Liver (tissue), 9 donors: ENCODE results near the gene LRWD1. TPM values are rescaled to one million over a fixed set of nuclear protein-coding genes. Genes with fewer than 3 reads are reported as not detected.

ENCODE experiments used
- DNase-seq: peaks from one replicate; pipeline ENCODE4 v3.0.0-alpha.2; 2017; ENCODE audit warnings: low spot score
- H3K27ac ChIP-seq, 2 donors: one replicate each; pipeline ENCODE4 v1.7.0; 2013; ENCODE audit warnings: inconsistent platforms in 2 of 2, low read length in 2 of 2, control low read depth in 1 of 2, low read depth in 1 of 2, mild to moderate bottlenecking in 1 of 2
- H3K27me3 ChIP-seq, 4 donors: one replicate each; pipeline versions ENCODE4 v1.6.1 to v1.7.0; 2013; ENCODE audit warnings: low read length in 3 of 4, inconsistent platforms in 1 of 4, mild to moderate bottlenecking in 1 of 4, moderate library complexity in 1 of 4; ENCODE audit not compliant: control insufficient read depth in 4 of 4, insufficient read depth in 4 of 4
- H3K36me3 ChIP-seq, 4 donors: one replicate each; pipeline versions ENCODE4 v1.6.1 to v1.7.0; 2013; ENCODE audit warnings: low read length in 3 of 4, mild to moderate bottlenecking in 3 of 4, low read depth in 1 of 4, moderate library complexity in 1 of 4; ENCODE audit not compliant: control insufficient read depth in 4 of 4, insufficient read depth in 3 of 4
- H3K4me1 ChIP-seq, 4 donors: one replicate each; pipeline versions ENCODE4 v1.6.1 to v1.7.0; 2013; ENCODE audit warnings: low read length in 3 of 4, mild to moderate bottlenecking in 3 of 4, moderate library complexity in 1 of 4; ENCODE audit not compliant: control insufficient read depth in 4 of 4, insufficient read depth in 4 of 4
- H3K4me3 ChIP-seq, 3 donors: one replicate each; pipeline versions ENCODE4 v1.6.1 to v1.7.0; 2013; ENCODE audit warnings: low read length in 3 of 3, control low read depth in 1 of 3, low read depth in 1 of 3, mild to moderate bottlenecking in 1 of 3
- H3K9ac ChIP-seq, 2 donors: one replicate each; pipeline ENCODE4 v1.7.0; 2013; ENCODE audit warnings: low read length in 2 of 2, mild to moderate bottlenecking in 2 of 2, moderate library complexity in 2 of 2, control low read depth in 1 of 2, low read depth in 1 of 2
- H3K9me3 ChIP-seq, 4 donors: one replicate each; pipeline versions ENCODE4 v1.6.1 to v1.7.0; 2013; ENCODE audit warnings: low read length in 3 of 4; ENCODE audit not compliant: control insufficient read depth in 4 of 4
- ATF3 ChIP-seq: IDR thresholded peaks from 2 replicates; pipeline ENCODE4 v1.6.1; 2016; ENCODE audit warnings: antibody characterized with exemption
- FOXA1 ChIP-seq: IDR thresholded peaks from 2 replicates; pipeline ENCODE4 v1.6.1; 2016; ENCODE audit warnings: antibody characterized with exemption
- FOXA2 ChIP-seq: IDR thresholded peaks from 2 replicates; pipeline ENCODE4 v1.6.1; 2016; ENCODE audit warnings: antibody characterized with exemption
- HNF4A ChIP-seq, 2 donors: conservative IDR thresholded peaks; 2 replicates each; pipeline ENCODE4 v1.6.1; 2016; ENCODE audit warnings: antibody characterized with exemption in 2 of 2, mild to moderate bottlenecking in 2 of 2
- NR2F2 ChIP-seq: IDR thresholded peaks from 2 replicates; pipeline ENCODE4 v1.6.1; 2016; ENCODE audit warnings: antibody characterized with exemption
- SP1 ChIP-seq: IDR thresholded peaks from 2 replicates; pipeline ENCODE4 v1.6.1; 2018; ENCODE audit warnings: antibody characterized with exemption, mild to moderate bottlenecking
- TAF1 ChIP-seq: conservative IDR thresholded peaks from 2 replicates; pipeline ENCODE4 v1.6.1; 2016; ENCODE audit warnings: antibody characterized with exemption, mild to moderate bottlenecking
- YY1 ChIP-seq: IDR thresholded peaks from 2 replicates; pipeline ENCODE4 v1.6.1; 2016; ENCODE audit warnings: antibody characterized with exemption, mild to moderate bottlenecking
- WGBS: extraction: QIAGEN DNeasy Blood & Tissue Kit; methylation state at CpG from one replicate; pipeline ENCODE4 v1.1.7; 2013; 5-methylcytosine and 5-hydroxymethylcytosine counted together
- polyA plus RNA-seq, 2 donors: library from polyadenylated mRNA; stranded (reverse) in 1 of 2; unstranded in 1 of 2; fragments of 200-250 nt in 1 of 2; fragments of >200 nt in 1 of 2; fragmentation: Nextera tagmentation in 1 of 2; extraction: Ambion mirVana in 1 of 2; gene quantifications; one replicate each; pipeline versions ENCODE4 v1.2.1 to v1.2.3, GENCODE V29; 2013 to 2015
- total RNA-seq, 2 donors: library from RNA; depleted of rRNA; stranded (reverse); fragments of >200 nt; gene quantifications; one replicate each; pipeline ENCODE4 v1.2.3, GENCODE V29; 2014
- TF ChIP-seq, protein P1 (sequence below): IDR thresholded peaks from 2 replicates; pipeline ENCODE4 v1.6.1; 2016; ENCODE audit warnings: antibody characterized with exemption
- TF ChIP-seq, protein P2 (sequence below): IDR thresholded peaks from 2 replicates; pipeline ENCODE4 v1.6.1; 2016; ENCODE audit warnings: antibody characterized with exemption
- donor health status: healthy.
- donor health status: healthy.
- donor health status: healthy.
- donor health status: healthy.
- donor health status: healthy.

Gene LRWD1
- total and polyA plus RNA-seq, 4 donors = 8.6 to 15.3 (median 13.0) TPM

DNA sequence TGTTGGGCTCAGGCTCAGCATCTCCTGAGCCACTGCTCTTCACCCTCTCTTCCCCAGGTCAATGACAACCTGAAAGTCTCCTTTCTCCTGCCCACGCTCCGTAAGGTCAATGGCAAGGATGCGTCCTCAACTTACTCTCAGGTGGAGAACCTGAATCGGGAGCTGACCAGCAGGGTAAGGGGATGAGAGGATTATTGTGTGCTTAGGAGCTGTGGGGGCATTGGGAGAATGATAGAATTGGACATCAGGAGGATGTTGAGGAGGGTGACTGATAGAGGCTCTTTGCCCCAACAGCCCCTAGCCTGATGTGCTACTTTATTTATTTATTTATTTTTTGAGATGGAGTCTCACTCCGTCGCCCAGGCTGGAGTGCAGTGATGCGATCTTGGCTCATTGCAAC lies 1.3 kb downstream of the LRWD1 start (continued):
- TF ChIP-seq, protein P1, sequence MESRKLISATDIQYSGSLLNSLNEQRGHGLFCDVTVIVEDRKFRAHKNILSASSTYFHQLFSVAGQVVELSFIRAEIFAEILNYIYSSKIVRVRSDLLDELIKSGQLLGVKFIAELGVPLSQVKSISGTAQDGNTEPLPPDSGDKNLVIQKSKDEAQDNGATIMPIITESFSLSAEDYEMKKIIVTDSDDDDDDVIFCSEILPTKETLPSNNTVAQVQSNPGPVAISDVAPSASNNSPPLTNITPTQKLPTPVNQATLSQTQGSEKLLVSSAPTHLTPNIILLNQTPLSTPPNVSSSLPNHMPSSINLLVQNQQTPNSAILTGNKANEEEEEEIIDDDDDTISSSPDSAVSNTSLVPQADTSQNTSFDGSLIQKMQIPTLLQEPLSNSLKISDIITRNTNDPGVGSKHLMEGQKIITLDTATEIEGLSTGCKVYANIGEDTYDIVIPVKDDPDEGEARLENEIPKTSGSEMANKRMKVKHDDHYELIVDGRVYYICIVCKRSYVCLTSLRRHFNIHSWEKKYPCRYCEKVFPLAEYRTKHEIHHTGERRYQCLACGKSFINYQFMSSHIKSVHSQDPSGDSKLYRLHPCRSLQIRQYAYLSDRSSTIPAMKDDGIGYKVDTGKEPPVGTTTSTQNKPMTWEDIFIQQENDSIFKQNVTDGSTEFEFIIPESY = no peak
- no peak for TF ChIP-seq ATF3

- Histone ChIP-seq H3K9me3 (no peaks in the 10 kb centered on the region), H3K4me1 (peaks cover 14 to 67% (median 55%) of the 10 kb centered on the region in 4 donors), H3K27me3 (no peaks in the 10 kb centered on the region), H3K9ac (no peak overlapping the region), H3K27ac (no peak overlapping the region), H3K4me3 (no peak overlapping the region), H3K36me3 (peaks cover 0 to 7% (median 4%) of the 10 kb centered on the region in 4 donors)
- 96% methylated on average over 24 of the region's 24 CpGs for WGBS
- no peak for DNase-seq
- TF ChIP-seq FOXA1 = no peak
Measured at GRCh38 chr7:102467581-102468477, 3.0 kb downstream of the LRWD1 start.

DNA sequence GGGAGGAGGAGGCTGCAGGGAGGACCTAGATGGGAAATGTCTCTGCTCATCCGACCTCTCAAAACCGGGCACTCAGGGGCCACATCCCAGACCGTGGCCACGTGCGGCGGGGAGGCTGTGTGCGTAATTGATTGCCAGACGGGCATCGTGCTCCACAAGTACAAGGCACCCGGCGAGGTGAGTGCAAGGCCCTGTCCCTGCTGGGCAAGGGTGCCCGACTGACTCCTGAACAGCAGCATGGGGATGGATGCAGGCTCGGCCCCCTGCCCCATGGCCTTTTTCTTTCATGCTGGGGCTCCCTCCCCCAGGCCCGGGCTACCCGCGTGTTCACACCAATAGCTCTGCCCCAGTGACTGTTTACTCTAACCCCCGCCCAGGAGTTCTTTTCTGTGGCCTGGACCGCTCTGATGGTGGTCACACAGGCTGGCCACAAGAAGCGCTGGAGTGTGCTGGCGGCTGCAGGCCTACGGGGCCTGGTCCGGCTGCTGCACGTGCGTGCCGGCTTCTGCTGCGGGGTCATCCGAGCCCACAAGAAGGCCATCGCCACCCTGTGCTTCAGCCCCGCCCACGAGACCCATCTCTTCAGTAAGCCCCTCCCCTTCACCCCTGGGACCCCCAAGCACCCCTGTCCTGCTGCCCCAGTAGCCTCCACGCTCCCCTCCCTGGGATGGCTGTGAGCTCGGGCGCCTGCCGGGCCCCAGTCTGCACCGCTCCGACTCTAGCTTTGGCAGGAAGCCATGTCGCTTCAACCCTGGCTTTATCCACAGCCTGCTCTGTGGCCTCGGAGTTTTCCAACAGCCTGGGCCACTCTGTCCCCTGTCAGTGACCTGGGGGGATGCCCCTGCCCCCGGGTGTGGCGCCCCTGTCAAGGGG lies 3.9 kb downstream of the LRWD1 start:
- TF ChIP-seq YY1 (no peak), TAF1 (no peak), NR2F2 (no peak), HNF4A (conservative IDR thresholded peaks at IDR 0.05) (no peak), SP1 (no peak), ATF3 (no peak), FOXA2 (no peak)
- TF ChIP-seq, protein P2, sequence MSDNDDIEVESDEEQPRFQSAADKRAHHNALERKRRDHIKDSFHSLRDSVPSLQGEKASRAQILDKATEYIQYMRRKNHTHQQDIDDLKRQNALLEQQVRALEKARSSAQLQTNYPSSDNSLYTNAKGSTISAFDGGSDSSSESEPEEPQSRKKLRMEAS = no peak
- Histone ChIP-seq H3K4me1 (peaks cover 14 to 67% (median 53%) of the 10 kb centered on the region in 4 donors), H3K9ac (no peak overlapping the region), H3K36me3 (peaks cover 2 to 15% (median 9%) of the 10 kb centered on the region in 4 donors), H3K27me3 (no peaks in the 10 kb centered on the region), H3K27ac (peak overlapping the region in 1 of 2 donors; percentile 84), H3K4me3 (no peak overlapping the region), H3K9me3 (no peaks in the 10 kb centered on the region)
- WGBS = 77% methylated on average over 40 of the region's 40 CpGs
- no peak for DNase-seq
